ENCODE results near the gene AP1B1.

The AP1B1 gene

DNA sequence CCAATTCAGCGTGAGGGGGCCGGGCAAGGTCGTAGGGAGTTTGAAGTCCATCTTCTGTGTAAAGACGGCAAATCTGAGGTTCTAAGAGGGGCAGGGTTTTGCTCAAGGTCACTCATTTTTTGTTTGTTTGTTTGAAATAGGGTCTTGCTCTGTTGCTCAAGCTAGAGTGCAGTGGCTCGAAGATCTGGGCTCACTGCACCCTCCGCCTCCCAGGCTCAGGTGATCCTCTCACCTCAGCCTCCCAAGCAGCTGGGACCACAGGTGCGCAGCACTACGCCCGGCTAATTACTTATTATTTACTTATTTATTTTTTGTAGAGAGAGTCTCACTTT, 355 bp upstream of the AP1B1 start:
- ChIA-PET POLR2A (no interaction called here), CTCF (interaction anchor here (0.9 kb wide), 1 partner anchor 32 kb away, joined by 4 read pairs; no protein-coding TSS in a partner anchor)
- TF ChIP-seq, protein P1, sequence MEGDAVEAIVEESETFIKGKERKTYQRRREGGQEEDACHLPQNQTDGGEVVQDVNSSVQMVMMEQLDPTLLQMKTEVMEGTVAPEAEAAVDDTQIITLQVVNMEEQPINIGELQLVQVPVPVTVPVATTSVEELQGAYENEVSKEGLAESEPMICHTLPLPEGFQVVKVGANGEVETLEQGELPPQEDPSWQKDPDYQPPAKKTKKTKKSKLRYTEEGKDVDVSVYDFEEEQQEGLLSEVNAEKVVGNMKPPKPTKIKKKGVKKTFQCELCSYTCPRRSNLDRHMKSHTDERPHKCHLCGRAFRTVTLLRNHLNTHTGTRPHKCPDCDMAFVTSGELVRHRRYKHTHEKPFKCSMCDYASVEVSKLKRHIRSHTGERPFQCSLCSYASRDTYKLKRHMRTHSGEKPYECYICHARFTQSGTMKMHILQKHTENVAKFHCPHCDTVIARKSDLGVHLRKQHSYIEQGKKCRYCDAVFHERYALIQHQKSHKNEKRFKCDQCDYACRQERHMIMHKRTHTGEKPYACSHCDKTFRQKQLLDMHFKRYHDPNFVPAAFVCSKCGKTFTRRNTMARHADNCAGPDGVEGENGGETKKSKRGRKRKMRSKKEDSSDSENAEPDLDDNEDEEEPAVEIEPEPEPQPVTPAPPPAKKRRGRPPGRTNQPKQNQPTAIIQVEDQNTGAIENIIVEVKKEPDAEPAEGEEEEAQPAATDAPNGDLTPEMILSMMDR (IDR thresholded peaks at IDR 0.05; ENCODE audit: control extremely low read depth, extremely low read depth, low read depth, missing control alignments): no peak
- no peak for DNase-seq (ENCODE audit: extremely low spot score)

DNA sequence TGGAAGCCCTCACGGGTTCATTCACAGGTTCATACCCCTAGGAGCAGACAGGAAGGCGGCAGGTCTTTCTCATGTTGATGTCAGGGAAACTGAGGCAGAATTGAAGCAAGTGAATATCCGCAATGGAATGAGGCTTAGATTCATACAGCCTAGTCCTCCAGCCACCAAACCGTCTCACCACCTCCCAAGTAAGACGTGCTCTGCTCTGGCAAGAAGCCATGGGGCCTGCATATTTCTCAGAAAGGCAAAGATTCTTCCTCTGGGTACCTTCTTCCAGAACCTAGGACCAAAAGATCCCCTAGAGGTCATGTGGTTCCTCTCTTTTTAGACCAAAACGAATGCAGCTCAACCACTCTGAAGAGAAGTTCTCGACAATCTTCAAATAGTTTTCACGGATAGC, 1.7 kb downstream of the AP1B1 start:
- CTCF ChIA-PET: interaction anchor here (1.0 to 1.6 kb wide), 3 partner anchors 9 to 138 kb away, joined by 3 to 8 read pairs (median 5); no protein-coding TSS in a partner anchor
- POLR2A ChIA-PET: interaction anchor here (1.3 kb wide), 1 partner anchor 19 kb away, joined by 4 read pairs; no protein-coding TSS in a partner anchor
- TF ChIP-seq, protein P1 (IDR thresholded peaks at IDR 0.05; ENCODE audit: control extremely low read depth, extremely low read depth, low read depth, missing control alignments): no peak
- DNase-seq (ENCODE audit: extremely low spot score): no peak

DNA sequence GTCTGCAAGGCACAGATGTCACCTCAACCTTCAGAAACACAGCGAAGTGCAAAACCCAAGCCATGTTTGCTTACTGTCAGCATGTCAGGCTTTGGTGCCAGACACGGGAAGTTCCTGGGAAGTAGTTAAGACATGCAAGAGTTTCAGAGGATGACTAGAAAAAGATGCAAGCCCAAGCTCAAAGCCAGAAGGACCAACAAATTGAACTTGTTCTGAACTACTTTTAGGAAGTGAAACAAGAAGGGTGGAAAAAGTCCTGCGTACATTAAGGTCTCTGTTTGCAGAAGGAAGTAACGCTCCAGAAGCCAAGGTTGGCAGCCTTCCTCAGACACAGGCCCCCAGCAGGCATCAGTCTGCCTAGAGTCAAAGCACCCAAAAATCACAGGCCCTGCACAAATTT, 2.6 kb downstream of the AP1B1 start:
- TF ChIP-seq, protein P1 (IDR thresholded peaks at IDR 0.05; ENCODE audit: control extremely low read depth, extremely low read depth, low read depth, missing control alignments): no peak
- peak; percentile 60 for DNase-seq (ENCODE audit: extremely low spot score)
- ChIA-PET CTCF (interaction anchor here (1.0 to 1.6 kb wide), 4 partner anchors 10 to 139 kb away, joined by 3 to 8 read pairs (median 4); no protein-coding TSS in a partner anchor), POLR2A (interaction anchor here (1.3 kb wide), 1 partner anchor 18 kb away, joined by 4 read pairs; no protein-coding TSS in a partner anchor)

- TF ChIP-seq, protein P1 (IDR thresholded peaks at IDR 0.05; ENCODE audit: control extremely low read depth, extremely low read depth, low read depth, missing control alignments): no peak
- ChIA-PET POLR2A (interaction anchor here (1.3 kb wide), 1 partner anchor 18 kb away, joined by 4 read pairs; no protein-coding TSS in a partner anchor), CTCF (interaction anchor here (1.1 to 1.6 kb wide), 3 partner anchors 10 to 18 kb away, joined by 3 to 8 read pairs (median 5); no protein-coding TSS in a partner anchor)
- no peak for DNase-seq (ENCODE audit: extremely low spot score)
Observed at GRCh38 chr22:29385151-29385704, 3.1 kb downstream of the AP1B1 start.

DNA sequence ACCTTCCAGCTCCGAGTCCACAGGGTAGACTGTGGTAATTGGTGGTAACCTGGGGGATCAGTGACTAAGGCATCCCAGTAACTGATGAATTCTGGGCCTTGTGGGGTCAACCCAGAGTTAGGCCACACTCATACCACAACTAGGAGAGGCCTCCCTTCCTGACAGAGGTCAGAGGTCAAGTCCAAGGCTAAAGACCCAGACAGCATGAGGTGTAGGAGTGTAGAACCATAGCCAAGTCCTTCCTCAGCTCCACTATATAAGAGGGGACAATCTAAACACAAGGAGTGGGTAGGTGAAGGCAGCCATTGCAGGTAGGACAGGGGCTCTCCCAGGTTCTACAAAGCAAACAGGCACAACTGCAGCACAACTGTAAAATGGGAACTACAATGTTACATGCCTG, 4.6 kb downstream of the AP1B1 start:
- ChIA-PET CTCF (no interaction called here), POLR2A (no interaction called here)
- DNase-seq (ENCODE audit: extremely low spot score): no peak
- TF ChIP-seq, protein P1 (IDR thresholded peaks at IDR 0.05; ENCODE audit: control extremely low read depth, extremely low read depth, low read depth, missing control alignments): no peak

DNA sequence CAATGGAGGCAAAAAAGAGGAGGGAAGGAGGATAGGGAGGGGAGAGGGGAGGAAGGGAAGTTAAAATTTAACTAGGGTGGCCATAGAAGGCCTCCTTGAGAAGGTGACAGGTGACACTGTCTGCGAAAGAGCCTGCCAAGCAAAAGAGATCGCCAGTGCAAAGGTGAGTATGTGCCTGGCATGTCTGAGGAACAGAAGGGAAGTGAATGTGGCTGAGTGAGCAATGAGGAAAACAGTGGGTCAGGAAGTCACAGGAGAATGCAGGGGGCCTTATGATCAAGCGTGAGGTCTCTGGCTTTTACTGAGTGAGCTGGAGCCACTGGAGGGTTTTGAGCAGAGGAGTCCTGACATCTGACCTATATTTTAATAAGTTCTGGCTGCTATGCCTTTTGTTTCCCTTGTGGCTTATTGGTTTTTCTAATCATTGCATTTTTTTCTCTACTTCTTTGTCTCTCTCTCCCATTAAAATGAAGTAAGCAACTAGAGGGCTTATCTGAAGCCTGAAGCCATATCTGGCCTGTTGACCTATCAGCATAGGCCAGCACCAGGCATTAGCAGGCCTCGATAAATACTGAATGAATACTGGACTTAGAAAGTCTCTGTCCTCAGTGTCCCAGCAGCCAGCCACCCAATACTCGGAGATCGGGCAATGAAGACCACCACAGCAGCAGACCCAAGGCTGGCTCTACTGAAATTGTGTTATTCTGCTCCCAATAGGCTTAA, 5.6 kb downstream of the AP1B1 start:
- no peak for DNase-seq (ENCODE audit: extremely low spot score)
- ChIA-PET CTCF (interaction anchor here (0.9 kb wide), 1 partner anchor 24 kb away, joined by 3 read pairs; no protein-coding TSS in a partner anchor), POLR2A (no interaction called here)
- TF ChIP-seq, protein P1 (IDR thresholded peaks at IDR 0.05; ENCODE audit: control extremely low read depth, extremely low read depth, low read depth, missing control alignments): no peak

Measured in GM10248 (cell line).